HepG2 (cell line): ENCODE measurements around the gene SMIM31. TPM values are rescaled to one million over a fixed set of nuclear protein-coding genes. Genes with fewer than 3 reads are reported as not detected.

Experiments
- ATAC-seq: fragments of 200-7000 bp; cut with Tn5 transposase; 3 replicates; pipeline ENCODE4 v1.9.1; 2020; ENCODE audit warnings: mild to moderate bottlenecking, moderate library complexity
- BruUV-seq: library from RNA; stranded (reverse); fragments of 400-500 nt; replicated peaks from 2 replicates; lab custom pipeline; 2021; lab: Mats Ljungman, UMichigan
- CTCF ChIA-PET: fragments of 300-600 bp; formaldehyde crosslinking; extraction: SDS; loops from one replicate; lab custom pipeline; 2021; ENCODE audit warnings: low total read pairs, inconsistent platforms, low intra/inter-chr PET ratio; lab: Yijun Ruan, JAX
- POLR2A ChIA-PET: fragments of 350-600 bp; sonication (Branson Sonifier 250); formaldehyde crosslinking; loops from one replicate; lab custom pipeline; 2020; ENCODE audit warnings: antibody characterized with exemption, inconsistent platforms; lab: Yijun Ruan, JAX
- DNase-seq: peaks from one replicate; pipeline ENCODE4 v3.0.0-alpha.2; 2015; ENCODE audit warnings: low spot score
- FAIRE-seq: peaks from 3 replicates; lab custom pipeline; 2011; peaks lifted over from hg19 to GRCh38; lab: Jason Lieb, UNC
- H2AFZ ChIP-seq: one replicate; pipeline ENCODE4 v1.6.1; 2011; ENCODE audit warnings: low read length, inconsistent platforms
- H3K27ac ChIP-seq: fragments of 300-600 bp; 3 replicates; pipeline ENCODE4 v1.8.0; 2011; ENCODE audit warnings: mixed run types, mild to moderate bottlenecking, mixed read lengths, low read length, inconsistent platforms; ENCODE audit not compliant: insufficient read depth; ENCODE audit errors: extremely low read length
- H3K27me3 ChIP-seq, 2 experiments: fragments of 200-600 bp in 1 of 2; 2 replicates in 1 of 2; 3 replicates in 1 of 2; pipeline versions ENCODE4 v1.6.0 to v1.8.0; 2011; ENCODE audit warnings: low read length in 2 of 2, mild to moderate bottlenecking in 2 of 2, moderate library complexity in 2 of 2, inconsistent platforms in 1 of 2; ENCODE audit not compliant: insufficient read depth in 2 of 2, control insufficient read depth in 1 of 2
- H3K36me3 ChIP-seq, 2 experiments: fragments of 200-600 bp in 1 of 2; replicated peaks in 1 of 2; 2 replicates in 1 of 2; 3 replicates in 1 of 2; pipeline versions ENCODE4 v1.5.1 to v1.8.0; 2011; ENCODE audit warnings: low read length in 2 of 2, inconsistent platforms in 1 of 2; ENCODE audit not compliant: insufficient read depth in 2 of 2, control insufficient read depth in 1 of 2
- H3K4me1 ChIP-seq: 2 replicates; pipeline ENCODE4 v1.5.1; 2012; ENCODE audit warnings: low read length, inconsistent platforms; ENCODE audit not compliant: insufficient read depth
- H3K4me2 ChIP-seq: 2 replicates; pipeline ENCODE4 v1.6.0; 2011; ENCODE audit warnings: low read depth, low read length, inconsistent platforms
- H3K4me3 ChIP-seq, 3 experiments: fragments of 200-600 bp in 1 of 3; sonication (generic), shearing (Covaris generic) in 1 of 3; replicated peaks in 1 of 3; 2 replicates each; pipeline ENCODE4 v1.5.1; 2011 to 2016; ENCODE audit warnings: low read length in 3 of 3, inconsistent platforms in 2 of 3, low read depth in 2 of 3, mild to moderate bottlenecking in 2 of 3, control low read depth in 1 of 3, mixed read lengths in 1 of 3; ENCODE audit not compliant: insufficient read depth in 1 of 3
- H3K79me2 ChIP-seq: one replicate; pipeline ENCODE4 v1.6.1; 2011; ENCODE audit warnings: low read length, inconsistent platforms; ENCODE audit not compliant: insufficient read depth
- H3K9ac ChIP-seq: 2 replicates; pipeline ENCODE4 v1.6.0; 2011; ENCODE audit warnings: mild to moderate bottlenecking, low read depth, low read length, inconsistent platforms; ENCODE audit not compliant: insufficient read depth
- H3K9me3 ChIP-seq: 2 replicates; pipeline ENCODE4 v1.5.1; 2012; ENCODE audit warnings: mild to moderate bottlenecking, low read length
- H4K20me1 ChIP-seq: 2 replicates; pipeline ENCODE4 v1.6.0; 2011; ENCODE audit warnings: inconsistent platforms, mild to moderate bottlenecking, low read length, moderate library complexity; ENCODE audit not compliant: insufficient read depth
- FOXK2 ChIP-seq: fragments of 450-650 bp; IDR thresholded peaks from 2 replicates; pipeline ENCODE4 v1.6.1; 2016
- HNF1B ChIP-seq: sonication (generic); formaldehyde crosslinking; IDR thresholded peaks from 2 replicates; pipeline ENCODE4 v1.5.1; 2020; ENCODE audit warnings: mild to moderate bottlenecking, moderate library complexity, missing genetic modification reagents
- HNF4A ChIP-seq: sonication (generic); formaldehyde crosslinking; IDR thresholded peaks from 2 replicates; pipeline ENCODE4 v1.4.0; 2020; ENCODE audit warnings: missing genetic modification reagents
- ISL2 ChIP-seq: sonication (generic); formaldehyde crosslinking; IDR thresholded peaks from 2 replicates; pipeline ENCODE4 v1.5.0; 2020; ENCODE audit warnings: missing genetic modification reagents
- JUN ChIP-seq: sonication (generic); formaldehyde crosslinking; IDR thresholded peaks from 2 replicates; pipeline ENCODE4 v1.4.0; 2020; ENCODE audit warnings: mild to moderate bottlenecking, missing genetic modification reagents
- MAFF ChIP-seq: IDR thresholded peaks from 2 replicates; pipeline ENCODE4 v1.6.1; 2011; ENCODE audit warnings: low read depth, low read length, improper control_type of control experiment
- MAFK ChIP-seq, 2 experiments: IDR thresholded peaks in 1 of 2; conservative IDR thresholded peaks in 1 of 2; 2 replicates each; pipeline ENCODE4 v1.6.1; 2011; ENCODE audit warnings: improper control_type of control experiment in 2 of 2, low read length in 2 of 2
- NFYC ChIP-seq: IDR thresholded peaks from 2 replicates; pipeline ENCODE4 v1.6.1; 2016; ENCODE audit warnings: missing genetic modification reagents, missing compliant biosample characterization
- NR2C2 ChIP-seq: sonication (generic); formaldehyde crosslinking; IDR thresholded peaks from 2 replicates; pipeline ENCODE4 v1.4.0; 2020; ENCODE audit warnings: missing genetic modification reagents, mild to moderate bottlenecking, moderate library complexity, borderline replicate concordance
- SMARCE1 ChIP-seq: fragments of 450-650 bp; IDR thresholded peaks from 2 replicates; pipeline ENCODE4 v1.6.1; 2017; ENCODE audit warnings: borderline replicate concordance
- U2AF2 ChIP-seq: fragments of 200-400 bp; formaldehyde crosslinking; IDR thresholded peaks from 2 replicates; pipeline ENCODE4 v1.6.1; 2017; ENCODE audit warnings: low read depth, mild to moderate bottlenecking, low read length
- ZNF414 ChIP-seq: sonication (generic); formaldehyde crosslinking; IDR thresholded peaks from 2 replicates; pipeline ENCODE4 v1.5.0; 2020; ENCODE audit warnings: missing genetic modification reagents
- ZNF430 ChIP-seq: sonication (generic); formaldehyde crosslinking; IDR thresholded peaks from 2 replicates; pipeline ENCODE4 v1.9.0; 2021; ENCODE audit warnings: mild to moderate bottlenecking, missing genetic modification reagents
- ZNF510 ChIP-seq: sonication (generic); formaldehyde crosslinking; IDR thresholded peaks from 2 replicates; pipeline ENCODE4 v1.4.0; 2020; ENCODE audit warnings: low read depth, mild to moderate bottlenecking, missing genetic modification reagents
- ZNF761 ChIP-seq: sonication (generic); formaldehyde crosslinking; conservative IDR thresholded peaks from 2 replicates; pipeline ENCODE4 v1.4.0; 2020; ENCODE audit warnings: mild to moderate bottlenecking, missing genetic modification reagents
- WGBS: methylation state at CpG from one replicate; pipeline ENCODE4 v1.1.6; 2017; ENCODE audit warnings: low lambda C conversion rate; 5-methylcytosine and 5-hydroxymethylcytosine counted together
- in situ Hi-C: cut with HindIII; loops from 2 replicates; pipeline ENCODE4 v1.10.0; 2017; ENCODE audit warnings: low pct_unique_long_range_greater_than_20kb; ENCODE audit not compliant: extremely low pct_ligation_motif_present
- intact Hi-C: fragments of 100-400 bp; cut with micrococcal nuclease; formaldehyde crosslinking; loops from one replicate; pipeline ENCODE4 v1.10.0; 2022; ENCODE audit not compliant: unreplicated experiment
- polyA plus RNA-seq, 8 experiments: library from polyadenylated mRNA; depleted of rRNA in 3 of 8; stranded (reverse) in 7 of 8; unstranded in 1 of 8; fragments of >200 nt; fragmentation: Illumina TruSeq in 4 of 8; extraction: Trizol in 4 of 8; gene quantifications; 2 replicates each; pipeline versions ENCODE4 v1.2.1 to v1.2.3, GENCODE V29; 2011 to 2016; ENCODE audit warnings: low read depth in 4 of 8, missing spikeins in 1 of 8, mixed read lengths in 1 of 8; ENCODE audit not compliant: insufficient read depth in 1 of 8
- total RNA-seq, 5 experiments: library from RNA; depleted of rRNA; stranded (reverse); fragments of >200 nt; fragmentation: Illumina TruSeq; extraction: Trizol; gene quantifications; 2 replicates each; pipeline ENCODE4 v1.2.3, GENCODE V29; 2016; ENCODE audit warnings: low read depth in 1 of 5

Gene SMIM31
- total and polyA plus RNA-seq, 2 of the 13 experiments (the other 11 are each of a cell fraction or from before 2014, with no cell fraction given): not detected

- Histone ChIP-seq H3K27me3 (no peaks in the 10 kb centered on the region; a peak in 1 of 5 replicates), H2AFZ (no peak overlapping the region), H3K4me2 (no peak overlapping the region), H3K27ac (no peak overlapping the region), H3K9me3 (no peaks in the 10 kb centered on the region), H3K4me3 (no peak overlapping the region)
- POLR2A ChIA-PET: no interaction called here
- no peak for TF ChIP-seq JUN
- no peak for TF ChIP-seq HNF4A
- no peak for TF ChIP-seq HNF1B (CRISPR knock-in tag)
- no peak for TF ChIP-seq ZNF761 (CRISPR knock-in tag)
- TF ChIP-seq MAFF: peak; percentile 69
- no peak for TF ChIP-seq ZNF414 (CRISPR knock-in tag)
- no peak for TF ChIP-seq SMARCE1
- no peak for TF ChIP-seq ZNF430
- TF ChIP-seq MAFK (conservative IDR thresholded peaks at IDR 0.05 in 1 of 2, IDR thresholded peaks at IDR 0.05 in 1 of 2; ENCODE audit: low read length in 2 of 2): peak; percentile 50 to 81; a peak in 3 of 4 replicates
- TF ChIP-seq NFYC (CRISPR knock-in tag): no peak
- no peak for TF ChIP-seq FOXK2
- no peak for TF ChIP-seq ISL2
- TF ChIP-seq NR2C2 (CRISPR knock-in tag): no peak
- TF ChIP-seq U2AF2: no peak
- TF ChIP-seq ZNF510 (CRISPR knock-in tag): no peak
- TF ChIP-seq, all 625 proteins: peak for 2
- FAIRE-seq: no peak
- H3K36me3 ChIP-seq: no peaks in the 10 kb centered on the region
- in situ Hi-C loops: no loop called here
- CTCF ChIA-PET: no interaction called here
- H3K4me1 ChIP-seq: no peaks in the 10 kb centered on the region
- intact Hi-C loops: no loop called here
- no peaks in the 10 kb centered on the region for H3K79me2 ChIP-seq
- H4K20me1 ChIP-seq: no peaks in the 10 kb centered on the region
- H3K9ac ChIP-seq: no peak overlapping the region
- no peak for DNase-seq
- WGBS: 31% methylated on average over 1 of the region's 1 CpG
- no peak for ATAC-seq
- no TSS peak for BruUV-seq
These were observed 35.1 kb downstream of the SMIM31 start for GRCh38 chr4:164789047-164789446.
